ENCODE measurements around the gene SPECC1.
"Not testable (repeated sequence)": the region's sequence is repeated elsewhere in the genome, so short reads cannot be mapped to it uniquely, and the experiment has no call there.

The SPECC1 gene

GRCh38 chr17:20189979-20190378 is 180.8 kb downstream of the SPECC1 start:
- DNase-seq (ENCODE audit: low spot score), result no peak
- no peak for TF ChIP-seq CTCF (IDR thresholded peaks at IDR 0.05; ENCODE audit: extremely low read depth, missing control alignments)

GRCh38 chr17:20190605-20191004 is 181.4 kb downstream of the SPECC1 start:
- TF ChIP-seq CTCF (IDR thresholded peaks at IDR 0.05; ENCODE audit: extremely low read depth, missing control alignments), result no peak
- DNase-seq (ENCODE audit: low spot score), result no peak

GRCh38 chr17:20191056-20191455 is 181.9 kb downstream of the SPECC1 start:
- no peak for TF ChIP-seq CTCF (IDR thresholded peaks at IDR 0.05; ENCODE audit: extremely low read depth, missing control alignments)
- no peak for DNase-seq (ENCODE audit: low spot score)

DNA sequence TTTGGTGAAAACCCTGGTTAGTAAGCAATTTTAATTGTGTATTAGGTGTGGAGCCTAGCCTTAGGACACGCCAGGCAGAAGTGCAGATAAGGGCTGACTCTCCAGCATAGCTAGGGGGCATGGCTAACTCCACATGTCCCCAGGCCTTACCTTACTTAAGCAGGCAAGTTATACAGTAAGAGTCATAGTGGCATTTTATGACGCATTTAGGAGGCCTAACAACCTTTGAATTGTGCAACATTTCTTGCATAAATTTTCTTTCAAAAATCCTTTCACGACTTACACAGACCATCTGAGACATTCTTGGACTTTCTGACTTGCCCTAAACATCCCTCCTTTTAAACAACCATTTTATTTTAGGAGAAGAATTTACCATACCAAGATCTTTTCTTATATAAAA is 187.1 kb downstream of the SPECC1 start:
- DNase-seq (ENCODE audit: low spot score), result not testable (repeated sequence)

DNA sequence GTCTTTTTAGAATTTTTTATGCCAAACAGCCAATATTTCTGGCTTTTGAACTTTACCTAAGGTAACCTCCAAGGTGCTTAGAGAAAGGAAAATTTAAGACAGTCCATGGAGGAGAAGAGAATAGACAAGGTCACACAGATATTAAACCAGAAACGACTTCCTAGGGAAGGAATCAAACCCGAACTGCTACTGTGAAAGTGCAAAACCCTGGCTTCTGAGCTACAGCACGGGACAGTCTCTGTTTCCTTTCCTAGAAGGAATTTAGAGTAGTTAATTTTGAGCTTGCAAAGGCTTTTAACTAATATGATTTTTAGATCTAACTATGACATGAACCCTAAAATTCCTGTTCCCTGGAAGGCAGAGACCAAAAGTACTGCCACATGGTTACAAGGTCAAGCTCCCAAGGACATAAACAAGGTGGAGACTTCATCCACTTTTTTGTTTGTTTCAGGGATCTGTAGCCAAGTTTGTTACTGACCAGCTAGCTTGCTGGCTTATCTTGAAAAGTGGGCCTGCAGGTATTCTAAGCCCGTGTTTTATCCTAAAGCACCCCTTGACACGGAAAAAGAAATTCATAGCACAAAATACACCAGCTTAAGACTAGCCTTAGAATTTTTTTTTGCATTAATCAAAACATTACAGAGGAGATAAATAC is 188.2 kb downstream of the SPECC1 start:
- no peak for DNase-seq (ENCODE audit: low spot score)
- no peak for TF ChIP-seq CTCF (IDR thresholded peaks at IDR 0.05; ENCODE audit: extremely low read depth, missing control alignments)

GRCh38 chr17:20200016-20200795 is 191.0 kb downstream of the SPECC1 start:
- no peak for TF ChIP-seq CTCF (IDR thresholded peaks at IDR 0.05; ENCODE audit: extremely low read depth, missing control alignments)
- DNase-seq (ENCODE audit: low spot score), result no peak

DNA sequence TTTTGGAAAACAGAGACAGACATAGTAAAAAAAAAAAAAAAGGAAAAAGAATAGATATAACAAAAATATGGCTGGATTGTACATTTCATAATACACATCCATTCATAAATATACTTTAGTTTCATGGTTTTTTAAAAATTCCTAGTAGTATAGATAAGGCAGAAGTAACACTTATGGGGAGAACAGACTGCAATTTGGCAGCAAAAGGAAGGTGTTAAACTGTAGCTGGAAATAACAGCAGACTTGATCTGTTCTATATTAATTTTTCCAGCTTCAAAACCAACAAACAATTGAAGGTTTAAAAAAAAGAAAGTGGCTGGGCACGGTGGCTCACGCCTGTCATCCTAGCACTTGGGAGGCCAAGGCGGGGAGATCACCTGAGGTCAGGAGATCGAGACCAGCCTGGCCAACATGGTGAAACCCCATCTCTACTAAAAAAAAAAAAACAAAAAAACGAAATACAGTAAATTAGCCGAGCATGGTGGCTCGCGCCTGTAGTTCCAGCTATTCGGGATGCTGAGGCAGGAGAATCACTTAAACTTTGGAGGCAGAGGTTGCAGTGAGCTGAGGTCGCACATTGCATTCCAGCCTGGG is 191.8 kb downstream of the SPECC1 start:
- TF ChIP-seq CTCF (IDR thresholded peaks at IDR 0.05; ENCODE audit: extremely low read depth, missing control alignments), result no peak
- no peak for DNase-seq (ENCODE audit: low spot score)

Measured in GM20000 (cell line).